ENCODE results near the gene NOBOX. TPM values are rescaled to one million over a fixed set of nuclear protein-coding genes. Genes with fewer than 3 reads are reported as not detected.

The NOBOX gene
- total RNA-seq (not detected in 2 replicates), polyA plus RNA-seq (not detected in 2 replicates), polyA minus RNA-seq (not detected in 2 replicates)
- total RNA-seq (2013) = not detected

DNA sequence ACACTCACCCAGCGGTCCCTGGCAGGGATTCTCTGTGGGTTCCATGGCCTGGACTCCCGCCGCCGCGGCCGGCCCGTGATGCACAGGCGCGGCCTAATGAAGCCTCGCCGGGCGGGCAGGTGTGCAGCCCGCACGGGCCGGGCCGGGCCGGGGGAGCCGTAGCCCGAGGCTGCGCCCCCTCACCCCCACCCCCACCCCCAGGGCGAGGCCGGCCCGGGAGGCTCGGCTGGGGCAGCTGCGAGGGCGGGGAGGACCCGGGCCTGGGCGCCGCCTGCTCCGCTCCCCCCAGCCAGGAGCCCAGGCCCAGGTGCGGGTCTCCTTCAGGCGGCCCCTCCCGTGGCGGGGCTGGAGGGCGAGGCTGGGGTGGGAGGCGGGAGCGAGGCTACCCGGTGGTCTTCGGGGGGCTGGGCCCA is at the start of gene NOBOX:
TSS of gene NOBOX (minus strand) at position 45 of the 413 bp plus-strand sequence.
- CTCF ChIA-PET = interaction anchor here (1.9 kb wide), 1 partner anchor 11 kb away, joined by 8 read pairs; no protein-coding TSS in a partner anchor
- no peak for TF ChIP-seq EZH2 (IDR thresholded peaks at IDR 0.05; ENCODE audit: borderline replicate concordance, insufficient read depth, low read depth, low read length, poor library complexity, severe bottlenecking)
- TF ChIP-seq, protein P1, sequence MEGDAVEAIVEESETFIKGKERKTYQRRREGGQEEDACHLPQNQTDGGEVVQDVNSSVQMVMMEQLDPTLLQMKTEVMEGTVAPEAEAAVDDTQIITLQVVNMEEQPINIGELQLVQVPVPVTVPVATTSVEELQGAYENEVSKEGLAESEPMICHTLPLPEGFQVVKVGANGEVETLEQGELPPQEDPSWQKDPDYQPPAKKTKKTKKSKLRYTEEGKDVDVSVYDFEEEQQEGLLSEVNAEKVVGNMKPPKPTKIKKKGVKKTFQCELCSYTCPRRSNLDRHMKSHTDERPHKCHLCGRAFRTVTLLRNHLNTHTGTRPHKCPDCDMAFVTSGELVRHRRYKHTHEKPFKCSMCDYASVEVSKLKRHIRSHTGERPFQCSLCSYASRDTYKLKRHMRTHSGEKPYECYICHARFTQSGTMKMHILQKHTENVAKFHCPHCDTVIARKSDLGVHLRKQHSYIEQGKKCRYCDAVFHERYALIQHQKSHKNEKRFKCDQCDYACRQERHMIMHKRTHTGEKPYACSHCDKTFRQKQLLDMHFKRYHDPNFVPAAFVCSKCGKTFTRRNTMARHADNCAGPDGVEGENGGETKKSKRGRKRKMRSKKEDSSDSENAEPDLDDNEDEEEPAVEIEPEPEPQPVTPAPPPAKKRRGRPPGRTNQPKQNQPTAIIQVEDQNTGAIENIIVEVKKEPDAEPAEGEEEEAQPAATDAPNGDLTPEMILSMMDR (IDR thresholded peaks at IDR 0.05) = no peak
- peaks cover 21% of the 10 kb centered on the region for H3K27me3 Mint-ChIP-seq

DNA sequence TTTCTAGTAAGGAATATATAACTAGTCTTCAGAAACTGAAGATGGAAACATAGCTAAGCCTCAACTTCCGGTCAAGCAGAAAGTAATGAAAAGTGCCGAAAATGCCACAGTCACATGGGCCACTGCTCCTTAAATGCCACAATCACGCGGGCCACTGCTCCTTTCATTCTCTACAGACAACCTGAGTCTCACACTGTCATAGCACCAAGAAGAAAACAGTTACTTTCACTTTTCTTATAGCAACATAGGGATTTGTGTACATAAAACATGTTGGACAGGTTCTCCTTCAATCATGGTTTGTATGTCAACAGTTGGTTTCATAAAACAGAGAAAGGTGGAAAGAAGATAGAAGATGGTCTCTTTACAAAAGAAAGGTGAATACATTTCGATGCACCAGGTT is 48.6 kb upstream of the NOBOX start:
- H3K27me3 Mint-ChIP-seq = no peaks in the 10 kb centered on the region
- no peaks in the 10 kb centered on the region for H3K9me3 Mint-ChIP-seq (ENCODE audit: insufficient read depth)
- no peak for ATAC-seq (ENCODE audit: low read depth)
- peaks cover 3% of the 10 kb centered on the region for H3K4me1 Mint-ChIP-seq
- ChIA-PET POLR2A (no interaction called here), CTCF (no interaction called here)
- TF ChIP-seq, protein P1 (IDR thresholded peaks at IDR 0.05) = no peak
- TF ChIP-seq EZH2 (IDR thresholded peaks at IDR 0.05; ENCODE audit: borderline replicate concordance, insufficient read depth, low read depth, low read length, poor library complexity, severe bottlenecking) = no peak
- no peak overlapping the region for H3K4me3 Mint-ChIP-seq
- no peak overlapping the region for H3K27ac Mint-ChIP-seq
- Histone ChIP-seq H3K9ac (ENCODE audit: low read length) (no peak overlapping the region), H3K9me3 (ENCODE audit: control extremely low read depth in 1 of 3, control insufficient read depth in 2 of 3, insufficient read depth in 1 of 3, low read length in 2 of 3) (peaks cover 0 to 6% (median 0%) of the 10 kb centered on the region in 3 donors), H4K20me1 (ENCODE audit: control insufficient read depth, insufficient read depth, low read length, poor library complexity, severe bottlenecking) (no peaks in the 10 kb centered on the region), H3K4me3 (ENCODE audit: control extremely low read depth in 1 of 5, extremely low read depth in 1 of 5, insufficient read depth in 1 of 5, low read depth in 2 of 5, low read length in 4 of 5) (no peak overlapping the region), H3K79me2 (ENCODE audit: control insufficient read depth, insufficient read depth, low read length) (no peaks in the 10 kb centered on the region), H2AFZ (ENCODE audit: insufficient read depth, low read depth, low read length, poor library complexity, severe bottlenecking) (no peak overlapping the region), H3K36me3 (replicated peaks in 1 of 2; ENCODE audit: control extremely low read depth in 1 of 2, control insufficient read depth in 1 of 2, extremely low read depth in 1 of 2, insufficient read depth in 2 of 2, low read length in 1 of 2) (no peaks in the 10 kb centered on the region), H3K27me3 (replicated peaks in 1 of 4; ENCODE audit: control extremely low read depth in 1 of 4, control insufficient read depth in 3 of 4, insufficient read depth in 4 of 4, low read length in 3 of 4) (no peaks in the 10 kb centered on the region), H3K4me1 (ENCODE audit: control insufficient read depth in 2 of 2, insufficient read depth in 2 of 2, low read length in 2 of 2) (no peaks in the 10 kb centered on the region), H3K27ac (ENCODE audit: low read length in 2 of 2) (no peak overlapping the region), H3K4me2 (replicated peaks; ENCODE audit: low read depth, low read length, poor library complexity, severe bottlenecking) (no peak overlapping the region)
- 53% methylated on average over 2 of the region's 5 CpGs for WGBS (ENCODE audit: insufficient coverage)
- intact Hi-C loops (cut with micrococcal nuclease) = no loop called here
- no peak for DNase-seq

More for the DNA sequence above, at the start of gene NOBOX:
- POLR2A ChIA-PET = no interaction called here
- Mint-ChIP-seq H3K4me3 (no peak within 1 kb of the TSS), H3K4me1 (no peaks in the 10 kb centered on the region), H3K27ac (no peak within 1 kb of the TSS), H3K9me3 (ENCODE audit: insufficient read depth) (no peaks in the 10 kb centered on the region)
- Histone ChIP-seq H3K27me3 (replicated peaks in 1 of 4; ENCODE audit: control extremely low read depth in 1 of 4, control insufficient read depth in 3 of 4, insufficient read depth in 4 of 4, low read length in 3 of 4) (peaks cover 0 to 4% (median 1%) of the 10 kb centered on the region in 4 experiments), H3K4me1 (ENCODE audit: control insufficient read depth in 2 of 2, insufficient read depth in 2 of 2, low read length in 2 of 2) (peaks cover 0 to 67% of the 10 kb centered on the region in 2 donors), H4K20me1 (ENCODE audit: control insufficient read depth, insufficient read depth, low read length, poor library complexity, severe bottlenecking) (no peaks in the 10 kb centered on the region), H2AFZ (ENCODE audit: insufficient read depth, low read depth, low read length, poor library complexity, severe bottlenecking) (no peak within 1 kb of the TSS), H3K79me2 (ENCODE audit: control insufficient read depth, insufficient read depth, low read length) (no peaks in the 10 kb centered on the region), H3K9ac (ENCODE audit: low read length) (no peak within 1 kb of the TSS), H3K27ac (ENCODE audit: low read length in 2 of 2) (no peak within 1 kb of the TSS), H3K9me3 (ENCODE audit: control extremely low read depth in 1 of 3, control insufficient read depth in 2 of 3, insufficient read depth in 1 of 3, low read length in 2 of 3) (no peaks in the 10 kb centered on the region), H3K4me2 (replicated peaks; ENCODE audit: low read depth, low read length, poor library complexity, severe bottlenecking) (no peak within 1 kb of the TSS), H3K4me3 (ENCODE audit: control extremely low read depth in 1 of 5, extremely low read depth in 1 of 5, insufficient read depth in 1 of 5, low read depth in 2 of 5, low read length in 4 of 5) (no peak within 1 kb of the TSS), H3K36me3 (replicated peaks in 1 of 2; ENCODE audit: control extremely low read depth in 1 of 2, control insufficient read depth in 1 of 2, extremely low read depth in 1 of 2, insufficient read depth in 2 of 2, low read length in 1 of 2) (no peaks in the 10 kb centered on the region)
- WGBS (ENCODE audit: insufficient coverage) = 98% methylated on average over 19 of the region's 39 CpGs
- intact Hi-C loops (cut with micrococcal nuclease) = no loop called here
- ATAC-seq (ENCODE audit: low read depth) (no peak), DNase-seq (no peak)

Measured in B cell (primary cell).